GM19023 (cell line): ENCODE measurements around the gene ETV3.

Experiments used
- ATAC-seq: cut with Tn5 transposase; IDR thresholded peaks from one replicate; pipeline ENCODE4 v1.9.1; 2021; ENCODE audit warnings: mild to moderate bottlenecking, moderate library complexity; ENCODE audit not compliant: unreplicated experiment

The ETV3 gene

DNA sequence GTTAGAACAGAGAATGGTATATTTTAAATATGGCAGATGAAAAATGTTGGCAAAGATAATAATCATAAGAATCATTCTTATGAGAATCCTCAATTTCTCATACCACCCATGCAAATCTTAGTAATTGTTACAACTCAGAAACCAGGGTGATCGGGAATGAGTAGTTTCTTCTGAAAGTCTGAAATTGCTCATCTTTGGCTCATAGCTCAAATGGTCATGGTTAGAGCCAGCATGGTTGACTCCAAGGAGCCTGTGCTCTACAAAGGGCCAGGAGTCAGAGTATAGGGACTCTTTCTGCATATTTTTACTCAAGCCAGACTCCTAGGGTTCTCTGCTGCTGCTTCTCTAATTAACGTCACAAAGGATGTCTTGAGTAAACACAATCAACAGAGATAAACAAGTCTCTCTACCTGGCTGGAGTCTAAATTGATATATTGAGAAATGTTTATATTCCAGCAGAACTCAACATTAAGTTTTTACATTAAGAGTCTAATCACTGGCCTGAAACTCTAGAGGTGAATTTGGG is 1.9 kb upstream of the ETV3 start:
- ATAC-seq = no peak

DNA sequence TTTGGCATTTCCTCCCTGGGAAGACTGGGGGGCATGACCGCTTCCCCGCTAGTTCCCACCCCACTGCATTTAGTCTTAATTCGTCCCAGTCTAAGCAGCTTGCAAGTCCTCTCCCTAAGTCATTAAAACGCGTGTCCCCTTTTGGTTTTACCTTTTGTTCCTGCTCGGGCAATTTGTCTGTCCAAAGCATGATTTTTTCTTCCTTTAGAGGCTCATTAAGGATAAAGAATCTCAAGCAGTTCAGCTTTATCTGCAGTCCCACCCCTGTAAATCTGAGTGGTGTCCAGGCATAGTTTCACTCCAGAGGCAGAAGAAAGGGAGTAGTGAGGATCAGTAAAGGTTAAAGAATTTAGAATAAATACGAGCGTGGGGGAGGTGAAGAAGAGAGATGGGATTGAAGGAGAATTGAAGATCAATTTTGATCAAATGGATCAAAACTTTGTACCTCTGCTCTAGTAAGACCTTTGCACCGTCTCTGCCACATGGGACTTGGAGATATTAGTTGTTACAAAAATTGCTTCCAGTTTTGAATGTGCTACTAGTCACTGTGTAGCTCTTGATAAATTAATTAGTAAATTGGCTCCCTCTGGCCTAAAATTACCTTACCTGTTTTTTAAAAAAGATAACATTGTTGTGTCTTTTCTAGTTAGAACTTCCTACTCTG is 989 bp upstream of the ETV3 start:
- ATAC-seq = no peak

DNA sequence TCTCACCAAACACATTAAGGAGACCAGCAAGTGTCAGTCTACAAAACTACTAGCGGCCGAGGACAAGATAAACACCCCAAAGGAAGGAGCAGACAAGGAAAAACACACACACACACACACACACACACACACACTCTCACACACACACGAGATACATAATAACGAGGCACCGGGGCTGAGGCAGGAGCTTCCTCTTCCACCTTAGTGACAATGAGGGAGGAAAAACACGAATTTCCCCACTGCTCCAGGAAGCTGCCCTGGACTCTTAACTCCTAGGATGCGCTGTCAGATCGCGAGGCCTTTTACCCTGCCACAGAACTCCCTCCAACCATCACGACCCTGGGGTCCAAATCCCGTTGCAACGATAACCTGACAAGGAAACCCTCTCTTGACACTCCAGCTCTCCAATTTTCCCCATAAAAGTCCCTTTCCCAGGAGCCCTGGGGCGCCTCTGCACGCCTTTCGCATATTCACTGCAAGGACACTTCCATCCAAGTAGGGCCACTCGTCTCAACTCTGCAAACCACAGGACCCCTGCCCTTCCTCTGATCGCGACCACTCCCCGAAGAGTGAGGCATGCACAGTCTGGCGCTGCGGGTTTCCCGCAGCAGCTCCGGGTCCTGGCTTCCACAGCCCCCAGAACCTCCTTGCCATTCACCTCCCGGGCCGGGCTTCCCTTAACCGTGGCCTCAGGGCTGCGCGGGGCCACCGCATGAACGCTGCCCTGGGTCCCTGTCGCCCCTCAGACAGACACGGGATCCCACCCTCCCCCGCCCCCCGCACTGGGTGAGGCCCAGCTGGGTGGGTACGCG is 581 bp downstream of the ETV3 start:
- peak; percentile 10 for ATAC-seq

DNA sequence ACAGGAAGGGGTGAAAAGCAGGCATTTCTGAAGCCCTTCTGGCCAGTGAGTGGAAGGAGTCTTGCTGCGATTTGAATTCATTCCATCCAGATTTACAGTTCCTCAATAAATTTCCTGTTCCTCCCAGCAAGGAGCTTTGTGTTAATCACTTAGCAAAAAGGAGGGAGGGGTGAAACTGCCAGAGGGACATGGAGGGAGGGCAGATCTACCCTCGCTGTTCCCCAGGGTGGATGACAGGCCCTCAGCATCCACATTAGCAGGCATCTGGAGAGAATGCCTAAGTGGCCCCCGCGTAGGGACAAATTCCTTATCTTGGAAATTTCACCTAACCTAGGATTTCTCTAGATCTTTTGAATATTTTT is 1.2 kb downstream of the ETV3 start:
- ATAC-seq = no peak

DNA sequence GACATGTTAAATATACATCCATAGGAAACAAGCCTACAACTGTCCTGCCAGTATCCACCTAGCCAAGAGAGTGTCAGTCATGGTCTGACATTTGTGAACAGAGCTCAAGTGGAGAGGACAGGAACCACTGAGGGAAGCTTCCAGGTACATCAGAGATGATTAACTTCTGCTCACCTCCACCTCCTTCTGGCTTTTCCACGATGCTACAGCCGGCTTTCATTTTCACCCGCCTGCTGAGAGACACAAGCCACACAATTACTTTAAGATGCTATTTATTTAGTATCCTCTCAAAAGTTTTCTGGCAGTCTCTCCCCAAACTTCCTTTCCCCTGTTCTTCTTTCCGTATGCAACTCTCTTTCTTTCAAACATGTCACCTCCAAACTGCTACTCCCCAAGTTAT is 2.1 kb downstream of the ETV3 start:
- ATAC-seq = no peak

DNA sequence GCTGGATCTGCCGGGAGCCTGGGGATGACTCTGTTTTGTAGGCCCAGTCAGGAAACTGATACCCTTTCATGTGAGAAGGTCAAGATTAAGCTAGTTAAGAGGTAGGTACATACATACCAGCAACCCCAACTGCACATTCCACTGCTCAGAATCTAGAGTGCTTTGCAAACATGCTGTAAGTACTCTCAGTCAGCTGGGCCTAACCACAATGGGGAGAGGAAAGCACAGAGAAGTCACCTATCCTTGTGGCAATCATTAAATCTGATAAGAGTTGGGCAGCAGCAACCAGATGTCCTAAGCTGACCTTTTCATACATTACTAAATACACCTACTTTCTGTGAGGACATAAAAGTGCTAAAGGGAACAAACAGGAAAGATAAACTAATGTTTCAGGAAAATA is 2.5 kb downstream of the ETV3 start:
- ATAC-seq = no peak

DNA sequence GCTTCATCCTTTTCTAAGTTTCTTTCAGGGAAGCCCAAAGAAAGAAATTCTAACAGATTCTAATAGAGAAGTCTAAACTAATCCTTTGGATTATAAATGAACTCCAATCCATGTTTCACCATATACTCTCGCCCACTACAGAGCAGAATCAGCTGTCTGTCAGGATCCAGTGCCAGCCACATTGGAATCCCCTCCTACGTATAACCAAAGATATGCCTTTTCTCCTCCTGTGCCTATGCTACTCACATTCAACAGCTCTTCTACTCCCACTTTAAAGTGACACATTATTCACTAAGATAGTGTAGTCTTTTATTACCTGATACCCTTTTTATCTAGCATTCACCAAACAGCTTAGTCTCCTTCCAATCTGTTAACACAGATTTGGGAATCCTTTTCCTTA is 3.1 kb downstream of the ETV3 start:
- ATAC-seq = no peak

DNA sequence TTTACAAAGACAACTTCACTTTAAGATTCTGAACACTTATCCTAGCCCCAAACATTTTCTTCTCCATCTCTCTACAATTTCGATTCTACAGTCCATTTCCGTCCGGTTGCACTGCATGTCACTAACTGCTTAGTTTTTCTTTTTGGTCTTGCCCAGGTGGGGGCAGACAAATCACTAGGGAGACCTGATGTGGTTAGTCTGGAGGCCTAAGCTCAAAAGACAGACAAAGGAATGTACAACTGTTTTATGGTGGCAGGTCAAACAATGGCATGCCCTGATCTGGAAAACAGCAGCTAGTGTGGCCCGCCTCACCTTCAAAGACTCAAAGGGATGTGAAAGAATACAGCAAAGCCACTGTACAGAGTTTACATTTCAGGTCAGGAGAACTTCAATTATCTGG is 3.8 kb downstream of the ETV3 start:
- no peak for ATAC-seq

DNA sequence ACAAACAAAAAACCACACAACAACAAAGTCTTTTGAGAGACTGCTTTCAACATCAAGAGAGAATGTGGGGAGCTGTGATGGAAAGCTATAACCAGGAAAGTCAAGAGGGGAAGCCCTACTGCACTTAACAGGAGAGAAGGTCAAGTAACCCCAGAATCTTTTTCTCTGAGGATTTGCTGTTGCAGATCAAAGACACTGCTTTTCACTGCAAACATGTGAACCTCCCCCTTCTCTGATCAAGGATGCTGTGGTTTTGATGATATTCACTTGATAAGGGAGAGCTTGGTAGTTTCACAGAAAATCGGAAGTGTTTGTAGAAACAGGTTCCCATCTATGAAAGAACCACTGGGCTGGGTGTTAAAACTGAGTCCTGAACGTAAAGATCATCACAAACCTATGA is 4.8 kb downstream of the ETV3 start:
- no peak for ATAC-seq

DNA sequence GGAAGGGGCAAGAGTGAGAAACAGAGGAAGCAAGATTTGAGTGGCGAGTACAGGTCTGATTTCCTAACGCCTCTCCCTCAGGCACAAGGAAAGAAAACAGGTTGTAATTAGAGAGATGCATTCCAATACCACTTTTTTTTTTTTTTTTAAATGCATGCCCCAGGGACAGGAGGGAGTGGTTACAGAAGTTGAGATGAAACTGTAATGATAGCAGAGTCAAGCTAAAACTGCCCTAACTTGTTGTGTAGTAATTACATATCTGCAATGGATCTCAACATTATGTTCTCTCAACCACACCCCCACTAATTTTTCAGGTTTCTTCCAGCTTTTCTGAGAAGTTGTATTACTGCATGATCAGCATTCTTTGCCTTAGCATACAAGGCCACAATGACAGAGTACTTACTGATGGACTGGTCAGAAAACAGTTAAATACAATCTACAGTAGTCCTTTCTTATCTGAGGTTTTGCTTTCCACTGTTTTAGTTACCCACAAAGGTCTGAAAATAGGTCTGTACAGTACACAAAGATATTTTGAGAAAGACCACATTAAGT is 5.5 kb downstream of the ETV3 start:
- ATAC-seq = no peak

DNA sequence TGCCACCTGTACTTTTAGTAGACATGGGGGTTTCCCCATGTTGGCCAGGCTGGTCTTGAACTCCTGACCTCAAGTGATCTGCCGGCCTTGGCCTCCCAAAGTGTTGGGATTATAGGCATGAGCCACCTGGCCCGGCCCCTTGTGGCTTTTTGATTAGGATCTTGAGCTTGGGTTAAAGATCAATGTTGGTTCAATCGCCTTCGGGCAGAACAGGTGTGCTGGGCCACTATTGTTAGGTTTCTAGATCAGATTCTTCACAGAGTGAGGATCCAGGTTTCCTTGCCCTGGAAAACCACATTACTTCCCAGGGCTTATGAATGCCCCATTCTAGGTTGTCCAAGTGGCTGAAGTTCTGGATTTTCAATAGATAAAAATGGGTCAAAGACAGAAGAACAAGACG is 6.1 kb downstream of the ETV3 start:
- no peak for ATAC-seq

DNA sequence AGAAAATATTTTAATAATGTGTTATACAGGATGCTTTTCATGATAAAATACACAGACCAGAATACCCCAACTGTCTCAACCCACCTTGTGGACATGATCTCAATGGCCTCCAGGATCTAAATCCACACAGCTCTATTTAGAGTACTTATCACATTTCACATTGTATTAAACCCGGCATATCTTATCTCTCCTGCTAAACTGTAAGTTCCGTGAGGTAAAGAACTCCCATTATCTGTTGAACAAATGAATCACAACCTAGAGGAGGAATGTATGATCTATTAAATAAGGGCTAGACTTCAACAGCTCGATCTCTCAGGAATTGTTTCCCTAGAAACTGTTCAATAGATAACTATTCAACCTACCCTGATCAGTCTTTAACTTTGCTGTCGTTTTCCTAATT is 6.9 kb downstream of the ETV3 start:
- no peak for ATAC-seq

DNA sequence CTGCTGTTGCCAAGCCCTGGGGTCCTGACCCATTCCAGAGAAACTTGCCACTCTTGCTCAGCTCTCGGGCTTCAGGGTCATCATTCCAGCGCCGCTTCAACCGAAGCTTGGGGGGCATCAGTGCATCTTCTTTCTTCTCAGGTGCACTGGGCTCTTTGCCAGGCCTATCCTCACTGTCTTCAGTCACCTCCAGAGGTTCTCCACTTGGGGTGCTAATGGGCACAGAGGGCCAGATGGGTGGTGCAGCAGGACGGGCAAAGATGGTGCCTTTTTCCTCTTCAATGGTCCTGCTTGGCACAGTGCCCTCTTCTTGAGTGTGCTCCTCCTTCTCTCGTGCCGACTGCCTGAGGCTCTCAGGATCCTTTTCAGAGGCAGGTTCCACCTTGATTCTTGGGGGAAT is 13.3 kb downstream of the ETV3 start:
- no peak for ATAC-seq

DNA sequence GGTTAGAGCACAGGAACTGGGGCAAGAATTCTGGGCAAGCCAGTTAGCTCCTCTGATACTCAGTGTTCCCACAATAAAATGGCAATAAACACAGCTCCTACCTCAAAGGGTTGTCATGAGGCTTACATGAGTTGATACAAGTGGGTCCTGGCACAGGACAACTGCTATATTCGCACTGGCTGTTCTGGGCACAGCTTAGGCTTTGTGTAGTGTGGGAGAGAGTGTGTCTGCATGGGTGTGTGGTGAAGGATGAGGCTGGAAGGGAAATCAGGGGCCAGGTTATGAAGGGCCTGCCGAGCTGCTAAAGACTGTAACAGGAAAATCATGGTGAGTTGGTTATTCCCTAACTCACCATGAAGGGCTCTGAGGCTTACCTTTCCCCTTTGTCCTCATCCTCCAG is 18.7 kb downstream of the ETV3 start:
- ATAC-seq = no peak

DNA sequence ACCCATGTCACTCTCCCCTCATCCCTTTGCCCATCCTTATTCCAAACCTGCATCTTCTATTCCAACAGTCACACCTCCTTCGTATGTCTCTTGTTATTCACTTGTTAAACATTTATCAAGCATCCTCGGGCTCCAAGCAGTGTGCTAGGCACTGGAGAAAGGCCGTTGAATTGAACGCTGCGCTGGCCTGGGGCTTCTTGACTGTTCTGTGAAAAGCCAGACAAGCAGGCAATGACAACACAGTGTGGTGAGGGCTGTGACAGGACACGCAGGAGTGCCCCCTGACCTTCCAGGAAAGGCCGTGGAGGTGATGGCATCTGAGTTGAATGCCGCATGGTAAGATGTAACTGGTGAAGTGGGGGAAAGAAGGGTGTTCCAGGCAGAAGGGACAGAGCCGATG is 19.2 kb downstream of the ETV3 start:
- no peak for ATAC-seq

DNA sequence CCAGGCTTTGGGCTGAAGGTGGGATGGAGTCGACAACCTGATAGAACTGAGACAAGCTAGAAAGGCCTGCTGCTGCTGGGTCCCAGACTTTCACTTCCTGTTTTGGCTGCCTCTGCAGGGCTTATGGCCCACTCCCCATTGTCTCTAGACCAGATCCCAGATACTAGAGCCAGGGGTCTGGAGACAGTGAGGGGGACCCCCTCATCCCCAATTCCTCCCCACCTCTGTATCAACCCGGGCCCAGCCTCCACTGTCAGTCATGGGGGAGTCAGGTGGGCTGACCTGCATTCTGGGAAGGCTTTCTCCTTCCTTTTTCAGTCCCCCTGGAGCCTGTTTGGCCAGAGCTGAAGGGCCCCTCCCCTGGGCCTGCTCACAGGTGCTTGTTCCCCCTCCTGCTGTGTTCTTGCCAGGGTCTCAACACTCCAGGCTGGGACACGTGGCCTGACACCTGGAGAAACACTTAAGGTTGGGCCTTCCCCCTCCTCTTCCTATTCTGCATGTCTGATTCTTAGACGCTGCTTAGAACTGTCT is 20.6 kb downstream of the ETV3 start:
- no peak for ATAC-seq

DNA sequence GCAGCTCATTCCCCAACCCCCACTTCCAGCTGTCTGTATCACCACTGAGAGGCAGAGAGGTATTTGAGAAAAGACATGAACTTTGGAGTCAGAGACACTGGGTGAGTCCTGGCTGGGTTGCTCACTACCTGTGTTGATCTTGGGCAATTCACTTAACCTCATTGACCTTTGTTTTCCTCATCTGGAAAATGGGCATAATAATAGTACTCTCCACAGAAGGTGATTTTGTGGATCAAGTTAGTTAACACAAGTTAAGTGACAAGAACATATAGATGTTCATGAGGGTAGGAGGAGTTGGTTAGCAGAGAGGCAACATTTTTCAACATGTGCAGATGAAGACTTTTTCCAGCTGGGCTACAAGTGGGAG is 21.5 kb downstream of the ETV3 start:
- ATAC-seq = no peak

DNA sequence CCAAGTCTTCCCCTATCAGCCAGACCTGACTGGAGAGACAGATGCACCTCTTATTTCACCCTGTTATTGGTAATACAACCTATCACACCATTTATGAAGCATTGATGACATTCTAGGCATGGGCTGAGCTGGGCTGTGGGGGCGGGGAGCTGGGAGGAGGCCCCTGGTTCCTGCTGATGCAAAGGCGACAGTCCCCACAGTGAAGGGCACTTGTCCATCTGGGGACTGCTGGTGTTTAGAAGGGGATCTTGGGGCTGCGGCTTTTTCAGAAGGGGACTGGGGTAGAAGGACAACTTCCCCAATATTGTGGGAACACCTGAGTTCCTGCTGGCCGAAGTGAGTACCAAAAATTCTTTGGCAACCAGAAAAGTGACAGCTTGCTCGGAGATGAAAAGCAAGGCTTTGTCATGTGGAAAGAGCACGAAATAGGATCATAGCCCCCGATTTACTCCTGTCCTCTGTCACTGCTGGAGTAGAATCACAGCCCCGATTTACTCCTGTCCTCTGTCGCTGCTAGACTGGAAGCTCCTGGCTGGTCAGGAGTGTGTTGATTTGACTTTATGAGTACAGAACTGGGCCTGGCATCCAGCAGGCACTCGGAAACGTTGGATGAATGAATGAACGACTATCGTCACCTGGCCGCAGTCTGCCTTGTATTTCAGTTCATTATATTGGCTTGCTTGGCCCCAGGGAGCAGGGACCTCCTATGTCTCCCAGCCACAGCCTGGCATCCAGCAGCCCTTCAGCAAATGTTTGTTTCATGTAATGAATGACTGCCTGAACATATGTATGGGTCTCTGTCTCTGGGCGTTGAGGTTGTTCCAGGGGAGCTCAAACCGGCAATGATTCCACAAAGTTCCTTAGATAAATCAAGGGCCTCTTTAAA is 22.1 kb downstream of the ETV3 start:
- no peak for ATAC-seq

DNA sequence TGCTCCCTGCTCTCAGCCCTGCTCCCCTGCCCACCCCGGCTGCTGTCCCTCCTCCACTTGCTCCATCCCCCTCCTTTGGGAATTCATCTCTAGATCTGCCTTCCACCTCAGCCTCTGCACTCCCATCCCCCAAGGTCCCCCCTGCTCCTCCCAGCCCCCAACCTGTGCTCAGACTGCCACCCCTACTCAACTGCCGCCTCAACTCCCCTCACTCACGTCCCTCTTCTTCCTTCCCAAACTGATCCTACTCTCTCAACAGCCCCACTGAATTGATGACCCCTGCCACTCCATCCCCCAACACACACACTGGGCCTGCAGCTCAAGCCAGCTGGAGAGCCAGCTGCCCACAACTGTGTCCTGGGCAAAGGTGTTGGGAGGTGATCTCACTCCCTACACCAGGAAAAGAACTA is 22.8 kb downstream of the ETV3 start:
- no peak for ATAC-seq

DNA sequence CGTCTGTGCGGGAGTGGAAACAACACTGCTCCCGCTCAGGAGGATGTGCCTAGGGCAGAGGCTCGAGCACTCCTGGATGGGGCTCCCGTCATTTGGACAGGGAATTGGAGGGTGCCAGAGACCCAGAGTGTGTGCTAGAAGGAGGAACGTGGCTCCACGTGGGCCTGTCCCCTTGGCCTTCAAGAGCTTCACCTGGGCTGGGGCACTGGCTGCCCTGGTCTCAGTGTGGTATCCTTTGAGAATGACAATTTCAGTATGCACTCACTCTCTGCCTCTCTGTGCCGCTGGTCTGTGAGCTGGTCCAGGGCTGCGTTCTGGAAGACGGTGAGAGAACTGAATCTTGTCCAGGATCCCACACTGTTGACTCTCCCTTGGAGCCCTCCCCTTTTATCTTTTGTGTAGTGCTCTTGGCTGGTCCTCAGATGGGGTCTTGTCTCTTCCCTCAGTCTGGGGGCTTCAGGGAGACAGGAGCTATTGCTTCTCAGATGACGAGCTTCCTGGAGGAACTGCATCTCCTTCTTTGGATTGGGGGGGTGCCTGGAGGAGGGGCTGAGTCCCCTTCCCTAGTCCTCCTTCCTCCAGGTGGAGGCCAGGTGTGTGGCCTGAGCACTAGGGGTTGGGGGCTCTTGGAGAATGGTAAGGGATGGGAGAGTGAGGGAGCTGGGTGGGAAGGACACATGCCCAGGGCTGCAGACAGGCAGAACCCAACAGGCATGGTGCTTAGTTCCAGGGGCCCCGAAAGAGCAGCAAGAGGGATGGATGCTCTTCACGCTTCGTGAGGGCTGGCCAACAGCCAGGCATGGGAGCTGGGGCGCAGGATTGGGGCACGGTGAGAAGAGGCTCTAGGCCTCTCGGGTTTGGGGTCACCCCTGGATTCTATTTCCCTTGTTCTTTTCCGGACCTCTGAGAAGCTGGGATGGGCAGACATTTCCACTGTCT is 23.7 kb downstream of the ETV3 start:
- no peak for ATAC-seq
